ENCODE data around the gene ASTN2. TPM values are rescaled to one million over a fixed set of nuclear protein-coding genes. Genes with fewer than 3 reads are reported as not detected.

The ASTN2 gene
- total RNA-seq, 4 donors from 2014 or later: 3.2 to 7.0 (median 5.4) TPM

DNA sequence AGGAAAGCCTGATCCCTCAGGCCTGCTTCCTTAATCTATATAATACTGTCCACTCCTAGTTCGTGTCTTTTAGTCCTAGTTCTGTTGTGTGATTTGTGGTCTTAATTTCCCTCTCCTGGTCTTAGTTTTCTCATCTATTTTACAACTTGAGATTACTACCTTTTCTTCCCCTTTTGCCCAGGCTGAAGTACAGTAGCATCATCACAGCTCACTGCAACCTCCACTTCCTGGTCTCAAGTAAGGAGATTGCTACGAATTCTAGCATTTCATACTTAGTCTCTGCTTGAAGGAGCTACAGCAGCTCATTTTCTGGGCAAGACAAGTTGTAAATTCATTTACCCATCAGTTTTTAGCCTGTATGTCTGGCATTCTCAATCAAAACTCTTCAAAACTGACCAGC lies 722.2 kb downstream of the ASTN2 start:
- TF ChIP-seq, protein P1, sequence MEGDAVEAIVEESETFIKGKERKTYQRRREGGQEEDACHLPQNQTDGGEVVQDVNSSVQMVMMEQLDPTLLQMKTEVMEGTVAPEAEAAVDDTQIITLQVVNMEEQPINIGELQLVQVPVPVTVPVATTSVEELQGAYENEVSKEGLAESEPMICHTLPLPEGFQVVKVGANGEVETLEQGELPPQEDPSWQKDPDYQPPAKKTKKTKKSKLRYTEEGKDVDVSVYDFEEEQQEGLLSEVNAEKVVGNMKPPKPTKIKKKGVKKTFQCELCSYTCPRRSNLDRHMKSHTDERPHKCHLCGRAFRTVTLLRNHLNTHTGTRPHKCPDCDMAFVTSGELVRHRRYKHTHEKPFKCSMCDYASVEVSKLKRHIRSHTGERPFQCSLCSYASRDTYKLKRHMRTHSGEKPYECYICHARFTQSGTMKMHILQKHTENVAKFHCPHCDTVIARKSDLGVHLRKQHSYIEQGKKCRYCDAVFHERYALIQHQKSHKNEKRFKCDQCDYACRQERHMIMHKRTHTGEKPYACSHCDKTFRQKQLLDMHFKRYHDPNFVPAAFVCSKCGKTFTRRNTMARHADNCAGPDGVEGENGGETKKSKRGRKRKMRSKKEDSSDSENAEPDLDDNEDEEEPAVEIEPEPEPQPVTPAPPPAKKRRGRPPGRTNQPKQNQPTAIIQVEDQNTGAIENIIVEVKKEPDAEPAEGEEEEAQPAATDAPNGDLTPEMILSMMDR (IDR thresholded peaks at IDR 0.05; ENCODE audit: low read depth): no peak

DNA sequence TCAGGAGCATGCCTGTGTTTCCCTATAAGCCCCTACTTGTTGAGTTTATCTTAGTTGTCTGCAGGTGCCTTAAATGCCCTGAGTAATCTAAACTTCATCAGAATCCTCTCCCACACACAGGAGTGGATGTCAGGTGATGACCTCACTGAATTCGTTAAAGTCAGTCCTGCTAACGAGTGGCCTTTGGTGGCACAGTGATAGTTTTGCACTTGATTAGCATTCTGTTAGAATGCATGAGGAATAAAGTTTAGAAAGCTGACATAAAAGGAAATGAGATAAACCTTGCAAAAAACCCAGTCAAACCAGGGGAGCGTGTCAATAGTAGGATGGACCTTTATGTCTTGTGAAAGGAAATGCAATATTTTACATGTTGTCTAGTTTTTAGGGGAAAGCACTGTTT lies 723.2 kb downstream of the ASTN2 start:
- TF ChIP-seq, protein P1 (IDR thresholded peaks at IDR 0.05; ENCODE audit: low read depth): no peak

DNA sequence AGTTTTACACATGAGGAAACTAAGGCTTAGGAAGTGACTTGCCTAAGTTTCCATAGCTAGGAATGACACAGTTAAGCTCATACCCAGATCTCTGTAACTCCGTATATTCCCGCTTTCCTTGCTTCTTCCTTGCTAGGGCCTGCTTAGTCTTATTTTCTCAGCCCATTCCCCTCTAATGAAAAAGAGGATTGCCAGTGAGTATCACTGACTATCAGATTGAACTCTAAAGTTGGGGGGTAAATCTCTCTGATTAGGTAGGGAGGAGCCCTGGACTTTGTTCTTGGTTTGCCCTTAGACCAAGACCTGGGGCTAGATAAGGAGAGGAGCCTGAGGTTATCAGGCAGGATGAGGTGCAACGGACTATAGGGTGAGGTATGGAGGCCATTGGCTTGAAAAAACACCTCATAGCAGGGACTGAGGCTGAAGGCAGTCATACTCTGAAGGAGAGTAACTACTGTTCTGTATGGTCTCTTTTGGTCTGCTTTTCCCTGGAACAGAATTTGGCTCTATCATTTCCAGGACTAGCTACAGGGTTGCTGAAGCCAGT lies 725.3 kb downstream of the ASTN2 start:
- TF ChIP-seq, protein P1 (IDR thresholded peaks at IDR 0.05; ENCODE audit: low read depth): no peak

DNA sequence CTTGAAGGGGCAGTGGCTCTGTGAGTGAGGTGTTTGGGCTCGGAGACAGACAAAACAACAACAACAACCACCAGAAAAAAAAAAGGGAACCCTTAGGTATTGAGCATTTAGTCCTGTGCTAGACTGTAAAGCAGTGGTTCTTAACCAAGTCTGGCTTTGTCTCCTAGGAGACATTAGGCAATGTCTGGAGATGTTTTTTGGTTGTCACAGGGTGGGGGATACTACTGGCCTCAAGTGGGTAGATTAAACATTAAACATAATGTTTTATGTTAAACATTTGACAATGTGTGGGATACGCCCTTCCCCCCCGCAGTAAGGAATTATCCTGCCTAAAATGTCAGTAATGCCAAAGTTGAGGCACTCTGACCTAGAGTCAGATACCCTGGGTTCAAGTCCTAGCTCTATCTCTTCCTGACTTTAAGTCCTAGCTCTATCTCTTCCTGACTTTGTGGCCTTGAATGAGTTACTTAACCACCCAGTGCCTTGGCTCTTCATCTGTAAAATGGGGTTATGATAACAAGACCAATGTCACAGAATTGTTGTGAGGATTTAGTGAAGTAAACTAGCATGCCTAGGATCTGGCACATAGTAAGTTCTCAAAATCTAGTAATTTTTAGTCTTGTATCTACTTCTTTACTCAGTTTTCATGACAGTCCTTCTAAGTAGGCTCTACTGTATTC lies 725.9 kb downstream of the ASTN2 start:
- TF ChIP-seq, protein P1 (IDR thresholded peaks at IDR 0.05; ENCODE audit: low read depth): no peak

DNA sequence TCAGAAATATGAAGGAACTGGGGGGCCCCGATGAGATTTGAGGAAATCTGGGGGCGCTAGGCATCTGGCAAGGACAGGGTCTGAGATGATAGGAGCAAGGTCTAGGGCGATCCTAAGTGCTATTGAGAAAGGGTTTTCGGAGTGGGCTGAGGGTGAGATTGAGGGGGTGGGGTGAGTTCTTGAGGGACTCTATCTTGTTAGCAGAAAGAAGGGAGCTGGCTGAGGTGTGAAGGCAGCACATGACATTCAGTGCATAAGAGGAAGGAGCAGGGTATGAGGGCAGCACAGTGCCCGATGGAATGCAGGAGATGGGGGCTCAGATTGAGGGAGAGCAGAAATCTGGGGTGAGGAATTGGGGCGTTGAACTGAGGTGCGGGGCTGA lies 727.1 kb downstream of the ASTN2 start:
- TF ChIP-seq, protein P1 (IDR thresholded peaks at IDR 0.05; ENCODE audit: low read depth): no peak

DNA sequence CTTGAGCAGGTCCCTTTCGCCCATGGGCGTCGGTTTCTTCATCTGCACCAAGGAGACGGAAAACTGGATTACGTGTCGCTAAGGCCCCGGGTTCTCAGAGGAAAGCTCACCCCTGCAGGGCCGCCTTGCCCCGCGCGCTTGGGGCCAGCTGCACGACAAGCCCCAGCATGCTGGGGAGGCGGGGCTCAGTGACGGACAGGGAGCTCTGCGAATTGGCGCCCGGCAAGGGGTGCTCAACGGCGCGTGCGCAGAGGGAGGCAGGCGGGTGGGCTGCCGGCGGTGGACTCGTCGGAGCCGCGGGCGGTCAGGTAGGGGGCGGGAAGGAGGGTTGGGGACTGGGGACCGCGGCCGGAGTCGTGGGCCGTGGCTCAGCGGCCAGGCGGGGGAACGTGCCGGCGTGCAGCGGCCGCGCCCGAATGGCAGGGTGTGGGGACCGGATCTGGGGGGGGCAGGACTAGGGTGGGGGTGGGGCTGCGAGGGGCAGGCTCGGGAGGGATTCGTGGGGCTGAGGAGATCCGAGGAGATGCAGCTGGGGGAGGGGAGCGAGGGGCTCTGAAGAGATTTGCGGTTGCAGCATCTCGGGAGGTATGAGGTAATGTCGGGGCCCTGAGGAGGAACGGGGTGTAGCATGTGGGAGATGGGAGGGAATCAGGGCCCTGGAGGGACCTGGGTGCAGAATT lies 727.6 kb downstream of the ASTN2 start, which contains the start of gene TRIM32:
TSS of gene TRIM32 (plus strand) at position 232 of the 680 bp plus-strand sequence. CDS start 10,438 bp downstream, outside the sequence.
- TF ChIP-seq, protein P1 (IDR thresholded peaks at IDR 0.05; ENCODE audit: low read depth): no peak

DNA sequence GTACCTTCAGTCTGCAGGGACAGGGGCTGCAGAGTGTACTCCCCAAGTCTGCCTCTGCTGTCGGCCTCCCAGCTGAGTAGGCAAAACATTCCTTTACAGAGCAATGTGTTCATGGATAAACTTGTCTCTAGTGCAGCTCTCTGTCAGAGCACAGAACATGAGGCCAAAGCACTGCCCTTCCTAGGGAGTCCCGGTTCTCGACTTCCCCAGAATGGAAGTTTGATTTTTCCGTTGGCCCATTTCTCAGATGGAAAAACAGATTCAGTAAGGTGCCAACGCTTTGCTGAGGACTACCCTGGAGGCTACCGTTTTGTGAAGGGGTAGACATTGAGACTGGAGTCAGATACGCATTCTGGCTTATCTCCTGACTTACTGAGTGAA lies 728.2 kb downstream of the ASTN2 start:
- TF ChIP-seq, protein P1 (IDR thresholded peaks at IDR 0.05; ENCODE audit: low read depth): no peak
